GM21360 (cell line): Measurements from ENCODE around the gene RNF103.
"Not testable (repeated sequence)": the region's sequence is repeated elsewhere in the genome, so short reads cannot be mapped to it uniquely, and the experiment has no call there.

Experiments used
- ATAC-seq: cut with Tn5 transposase; IDR thresholded peaks from one replicate; pipeline ENCODE4 v1.9.1; 2021; ENCODE audit warnings: mild to moderate bottlenecking, moderate library complexity; ENCODE audit not compliant: unreplicated experiment

Gene RNF103

GRCh38 chr2:86627550-86627949 is 3.9 kb upstream of the RNF103 start:
- no peak for ATAC-seq

- no peak for ATAC-seq
Measured at GRCh38 chr2:86625096-86625495, 1.4 kb upstream of the RNF103 start.

GRCh38 chr2:86624267-86624547 is 542 bp upstream of the RNF103 start:
- no peak for ATAC-seq

- peak; percentile 44 for ATAC-seq
Measured at GRCh38 chr2:86623043-86623493, 597 bp downstream of the RNF103 start.

GRCh38 chr2:86622519-86623042 is 1.1 kb downstream of the RNF103 start:
- ATAC-seq: no peak

GRCh38 chr2:86621280-86621943 is 2.3 kb downstream of the RNF103 start:
- ATAC-seq: no peak

GRCh38 chr2:86617738-86618137 is 5.9 kb downstream of the RNF103 start:
- no peak for ATAC-seq

- peak; percentile 41 for ATAC-seq
Measured at GRCh38 chr2:86617153-86617552, 6.5 kb downstream of the RNF103 start.

- ATAC-seq: no peak
Measured at GRCh38 chr2:86616502-86616901, 7.2 kb downstream of the RNF103 start.

GRCh38 chr2:86615596-86615995 is 8.1 kb downstream of the RNF103 start:
- ATAC-seq: no peak

- no peak for ATAC-seq
Measured at GRCh38 chr2:86613515-86613914, 10.2 kb downstream of the RNF103 start.

- no peak for ATAC-seq
Measured at GRCh38 chr2:86610871-86611270, 12.8 kb downstream of the RNF103 start.

GRCh38 chr2:86608832-86609410 is 14.7 kb downstream of the RNF103 start:
- ATAC-seq: no peak

- ATAC-seq: no peak
Measured at GRCh38 chr2:86603905-86604304, 19.8 kb downstream of the RNF103 start.

GRCh38 chr2:86598966-86599365 is 24.7 kb downstream of the RNF103 start:
- ATAC-seq: no peak

- no peak for ATAC-seq
Measured at GRCh38 chr2:86596118-86596517, 27.5 kb downstream of the RNF103 start.

- ATAC-seq: no peak
Measured at GRCh38 chr2:86593266-86593665, 30.4 kb downstream of the RNF103 start.

- ATAC-seq: no peak
Measured at GRCh38 chr2:86592547-86593230, 31.0 kb downstream of the RNF103 start.

GRCh38 chr2:86589701-86590100 is 34.0 kb downstream of the RNF103 start:
- not testable (repeated sequence) for ATAC-seq

- ATAC-seq: no peak
Measured at GRCh38 chr2:86584151-86584913, 39.3 kb downstream of the RNF103 start.

- no peak for ATAC-seq
Measured at GRCh38 chr2:86580560-86580959, 43.1 kb downstream of the RNF103 start.
